A673 (cell line): ENCODE results near the gene HAUS3. TPM values are rescaled to one million over a fixed set of nuclear protein-coding genes. Genes with fewer than 3 reads are reported as not detected.

Experiments
- BruUV-seq: library from RNA; stranded (reverse); fragments of 400-500 nt; replicated peaks from 2 replicates; lab custom pipeline; 2021; lab: Mats Ljungman, UMichigan
- CTCF ChIA-PET: fragments of 300-600 bp; sonication (Branson Sonifier 250); formaldehyde crosslinking; loops from one replicate; lab custom pipeline; 2022; ENCODE audit warnings: antibody characterized with exemption; lab: Charles Lee
- POLR2A ChIA-PET: fragments of 300-600 bp; sonication (Branson Sonifier 250); formaldehyde crosslinking; loops from one replicate; lab custom pipeline; 2022; ENCODE audit warnings: antibody characterized with exemption; ENCODE audit not compliant: low non-redundant PET; lab: Charles Lee
- DNase-seq: peaks from one replicate; pipeline ENCODE4 v3.0.0-alpha.2; 2015; ENCODE audit warnings: low spot score
- H3K27ac ChIP-seq: fragments of 200-600 bp; sonication (generic); 2 replicates; pipeline ENCODE4 v1.5.1; 2016; ENCODE audit warnings: mixed run types, low read depth, mild to moderate bottlenecking, mixed read lengths, antibody characterized with exemption, low read length; ENCODE audit not compliant: poor library complexity, severe bottlenecking
- H3K27me3 ChIP-seq: fragments of 200-600 bp; sonication (generic); replicated peaks from 2 replicates; pipeline ENCODE4 v1.6.1; 2017; ENCODE audit warnings: mixed run types, low read depth, mild to moderate bottlenecking, mixed read lengths, antibody characterized with exemption, low read length; ENCODE audit not compliant: insufficient read depth, poor library complexity
- H3K36me3 ChIP-seq: fragments of 200-600 bp; sonication (generic); 2 replicates; pipeline ENCODE4 v1.6.1; 2016; ENCODE audit warnings: mixed run types, mild to moderate bottlenecking, mixed read lengths, antibody characterized with exemption, low read length; ENCODE audit not compliant: insufficient read depth, poor library complexity, severe bottlenecking
- H3K4me1 ChIP-seq: fragments of 200-600 bp; sonication (generic); 2 replicates; pipeline ENCODE4 v1.6.1; 2017; ENCODE audit warnings: mixed run types, mild to moderate bottlenecking, mixed read lengths, antibody characterized with exemption, low read length; ENCODE audit not compliant: insufficient read depth, poor library complexity, severe bottlenecking
- H3K4me3 ChIP-seq: fragments of 200-600 bp; sonication (generic); 2 replicates; pipeline ENCODE4 v1.5.1; 2016; ENCODE audit warnings: low read depth, mixed run types, mild to moderate bottlenecking, mixed read lengths, low read length; ENCODE audit not compliant: poor library complexity, severe bottlenecking
- H3K9me3 ChIP-seq: fragments of 200-600 bp; sonication (generic); 2 replicates; pipeline ENCODE4 v1.6.1; 2016; ENCODE audit warnings: mixed run types, low read depth, mild to moderate bottlenecking, mixed read lengths, antibody characterized with exemption, low read length; ENCODE audit not compliant: poor library complexity, severe bottlenecking
- CTCF ChIP-seq: fragments of 300-800, 200-600 bp; sonication (generic); conservative IDR thresholded peaks from 2 replicates; pipeline ENCODE4 v1.5.1; 2017; ENCODE audit warnings: low read depth, mild to moderate bottlenecking, antibody characterized with exemption, low read length, moderate library complexity, mixed read lengths
- EZH2 ChIP-seq: fragments of 200-600 bp; sonication (generic); IDR thresholded peaks from 2 replicates; pipeline ENCODE4 v1.6.1; 2017; ENCODE audit warnings: borderline replicate concordance, low read depth, mild to moderate bottlenecking, mixed read lengths, antibody characterized with exemption, low read length; ENCODE audit not compliant: poor library complexity, severe bottlenecking
- intact Hi-C: fragments of 100-400 bp; cut with micrococcal nuclease; formaldehyde crosslinking; loops from one replicate; pipeline ENCODE4 v1.10.0; 2022; ENCODE audit not compliant: unreplicated experiment
- total RNA-seq: library from RNA; stranded (reverse); gene quantifications from 2 replicates; pipeline ENCODE4 v1.2.3, GENCODE V29; 2021

The HAUS3 gene
- total RNA-seq, 1 experiment from 2014 or later: 27.7 TPM

- CTCF ChIA-PET: no interaction called here
Observed at GRCh38 chr4:2243681-2244380, 1.9 kb upstream of the HAUS3 start.

DNA sequence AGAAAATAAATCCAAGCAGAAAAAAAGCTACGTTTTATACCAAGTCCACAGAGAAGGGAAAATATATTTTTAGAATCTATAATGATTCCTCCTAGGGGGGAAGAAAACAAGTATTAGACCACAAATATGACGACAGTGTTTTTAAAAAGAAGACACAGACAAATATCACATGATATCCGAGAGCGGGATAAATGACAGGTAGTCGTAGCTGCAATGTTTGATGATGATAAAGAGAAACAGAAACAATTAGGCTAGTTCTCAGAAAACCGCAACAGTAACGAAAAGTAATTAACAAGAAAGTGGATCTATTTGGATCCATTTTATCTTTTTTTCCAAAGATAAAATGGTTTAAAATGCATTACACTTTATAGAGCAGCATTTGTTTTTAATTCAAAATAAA is 918 bp downstream of the HAUS3 start:
- DNase-seq: no peak
- Histone ChIP-seq H3K4me3 (peak overlapping the region; percentile 95), H3K27ac (peak overlapping the region; percentile 81), H3K4me1 (peaks cover 33% of the 10 kb centered on the region), H3K27me3 (no peaks in the 10 kb centered on the region), H3K36me3 (peaks cover 22% of the 10 kb centered on the region), H3K9me3 (no peaks in the 10 kb centered on the region)
- POLR2A ChIA-PET: no interaction called here
- intact Hi-C loops: loop anchor here (5.0 kb wide), 1 partner anchor 176 kb away; the partner anchor contains the start of genes CFAP99 and ZFYVE28
- CTCF ChIA-PET: no interaction called here
- BruUV-seq: no TSS peak
- TF ChIP-seq EZH2 (no peak), CTCF (no peak)

More at GRCh38 chr4:2243681-2244380, 1.9 kb upstream of the HAUS3 start:
- intact Hi-C loops: loop anchor here (5.0 kb wide), 1 partner anchor 173 kb away; the partner anchor contains the start of genes CFAP99 and ZFYVE28
- POLR2A ChIA-PET: no interaction called here
- Histone ChIP-seq H3K27me3 (no peaks in the 10 kb centered on the region), H3K4me3 (no peak overlapping the region), H3K9me3 (no peaks in the 10 kb centered on the region), H3K4me1 (peaks cover 32% of the 10 kb centered on the region), H3K27ac (peak overlapping the region; percentile 19), H3K36me3 (peaks cover 5% of the 10 kb centered on the region)
- no peak for DNase-seq
- TF ChIP-seq EZH2: no peak
- no TSS peak for BruUV-seq

DNA sequence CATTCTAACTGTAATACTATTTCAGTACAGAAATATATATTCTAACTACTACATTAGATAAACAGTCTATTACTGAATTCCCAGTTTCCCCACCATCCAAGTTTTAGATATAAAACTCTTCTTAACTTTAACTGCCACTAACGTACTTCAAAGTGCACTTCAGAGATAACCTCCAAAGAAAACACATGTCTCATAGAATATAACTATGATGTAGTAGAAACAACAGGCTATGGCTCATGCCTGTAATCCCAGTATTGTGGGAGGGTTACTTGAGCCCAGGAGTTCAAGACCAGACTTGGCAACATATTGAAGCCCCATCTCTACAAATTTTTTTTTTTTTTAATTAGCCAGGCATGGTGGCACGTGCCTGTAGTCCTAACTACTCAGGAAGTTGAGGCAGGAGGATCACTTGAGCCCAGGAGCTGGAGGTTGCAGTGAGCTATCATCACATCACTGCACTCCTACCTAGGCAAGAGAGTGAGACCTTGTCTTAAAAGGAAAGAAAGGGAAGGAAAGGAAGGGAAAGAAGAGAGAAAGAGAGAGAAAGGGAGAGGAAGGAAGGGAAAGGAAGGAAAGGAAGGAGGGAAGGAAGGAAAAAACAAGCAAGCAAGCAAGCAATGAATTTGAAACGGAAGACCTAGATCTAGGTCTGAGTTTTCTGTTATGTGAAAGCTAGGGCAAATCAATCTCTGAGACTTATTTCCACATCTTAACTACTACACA is 4.8 kb downstream of the HAUS3 start:
- peaks cover 49% of the 10 kb centered on the region for H3K36me3 ChIP-seq
- no TSS peak for BruUV-seq
- DNase-seq: no peak
- intact Hi-C loops: loop anchor here (10.0 kb wide), 1 partner anchor 288 kb away; no protein-coding TSS in a partner anchor
- no peak overlapping the region for H3K4me3 ChIP-seq
- ChIA-PET POLR2A (no interaction called here), CTCF (no interaction called here)
- H3K4me1 ChIP-seq: peaks cover 10% of the 10 kb centered on the region
- no peaks in the 10 kb centered on the region for H3K9me3 ChIP-seq
- TF ChIP-seq CTCF (no peak), EZH2 (no peak)
- no peaks in the 10 kb centered on the region for H3K27me3 ChIP-seq
- H3K27ac ChIP-seq: no peak overlapping the region
